ENCODE results near the gene SSBP2.
"Not testable (repeated sequence)": the region's sequence is repeated elsewhere in the genome, so short reads cannot be mapped to it uniquely, and the experiment has no call there.

The SSBP2 gene

DNA sequence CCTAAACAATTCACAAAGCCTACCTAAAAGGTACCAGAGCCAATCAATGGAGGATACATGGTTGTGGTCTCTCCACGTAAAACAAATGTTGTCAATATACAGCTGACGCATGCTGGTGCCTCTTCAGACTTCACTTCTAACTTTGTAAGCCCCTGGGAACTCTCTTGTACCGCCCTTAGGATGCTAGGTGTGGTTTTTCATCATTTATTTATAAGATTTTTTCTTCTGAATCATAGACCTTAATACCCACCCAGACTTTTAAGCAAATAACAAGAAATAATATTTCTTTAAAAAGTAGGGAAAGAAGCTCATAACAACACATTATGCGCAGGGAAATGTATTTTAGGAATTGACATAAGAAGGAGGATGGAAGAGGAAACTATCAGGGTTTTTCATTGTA lies 33.0 kb downstream of the SSBP2 start:
- TF ChIP-seq POLR2A (IDR thresholded peaks at IDR 0.05; ENCODE audit: extremely low read depth, insufficient read length), result no peak
- TF ChIP-seq, protein P1, sequence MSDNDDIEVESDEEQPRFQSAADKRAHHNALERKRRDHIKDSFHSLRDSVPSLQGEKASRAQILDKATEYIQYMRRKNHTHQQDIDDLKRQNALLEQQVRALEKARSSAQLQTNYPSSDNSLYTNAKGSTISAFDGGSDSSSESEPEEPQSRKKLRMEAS (IDR thresholded peaks at IDR 0.05; ENCODE audit: low read depth, low read length), result no peak
- TF ChIP-seq MYC (IDR thresholded peaks at IDR 0.05; ENCODE audit: low read depth, low read length), result no peak
- TF ChIP-seq, protein P2, sequence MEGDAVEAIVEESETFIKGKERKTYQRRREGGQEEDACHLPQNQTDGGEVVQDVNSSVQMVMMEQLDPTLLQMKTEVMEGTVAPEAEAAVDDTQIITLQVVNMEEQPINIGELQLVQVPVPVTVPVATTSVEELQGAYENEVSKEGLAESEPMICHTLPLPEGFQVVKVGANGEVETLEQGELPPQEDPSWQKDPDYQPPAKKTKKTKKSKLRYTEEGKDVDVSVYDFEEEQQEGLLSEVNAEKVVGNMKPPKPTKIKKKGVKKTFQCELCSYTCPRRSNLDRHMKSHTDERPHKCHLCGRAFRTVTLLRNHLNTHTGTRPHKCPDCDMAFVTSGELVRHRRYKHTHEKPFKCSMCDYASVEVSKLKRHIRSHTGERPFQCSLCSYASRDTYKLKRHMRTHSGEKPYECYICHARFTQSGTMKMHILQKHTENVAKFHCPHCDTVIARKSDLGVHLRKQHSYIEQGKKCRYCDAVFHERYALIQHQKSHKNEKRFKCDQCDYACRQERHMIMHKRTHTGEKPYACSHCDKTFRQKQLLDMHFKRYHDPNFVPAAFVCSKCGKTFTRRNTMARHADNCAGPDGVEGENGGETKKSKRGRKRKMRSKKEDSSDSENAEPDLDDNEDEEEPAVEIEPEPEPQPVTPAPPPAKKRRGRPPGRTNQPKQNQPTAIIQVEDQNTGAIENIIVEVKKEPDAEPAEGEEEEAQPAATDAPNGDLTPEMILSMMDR (IDR thresholded peaks at IDR 0.05; ENCODE audit: low read depth, low read length), result no peak
- DNase-seq (ENCODE audit: low read depth), result no peak
- H3K4me3 ChIP-seq (ENCODE audit: low read depth, low read length), result no peak overlapping the region

DNA sequence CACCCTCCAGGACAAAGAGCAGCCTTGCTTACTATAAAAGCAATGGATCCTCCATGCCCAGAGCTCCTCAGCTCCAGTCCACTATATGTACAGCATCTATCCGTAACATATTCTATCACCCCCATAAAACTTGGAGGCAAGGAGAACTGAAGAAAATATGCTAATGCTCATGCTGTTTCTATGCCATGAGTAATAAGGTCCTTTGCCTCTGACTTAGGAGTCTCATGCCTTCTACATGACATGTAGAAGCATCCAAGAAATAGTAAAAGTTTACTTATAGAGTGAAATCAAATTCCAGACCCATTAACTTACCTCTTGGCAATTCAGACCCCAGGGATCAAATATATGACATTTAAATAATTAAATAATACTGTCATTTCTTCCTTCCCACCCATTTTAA lies 33.7 kb downstream of the SSBP2 start:
- TF ChIP-seq POLR2A (IDR thresholded peaks at IDR 0.05; ENCODE audit: extremely low read depth, insufficient read length) (no peak), MYC (IDR thresholded peaks at IDR 0.05; ENCODE audit: low read depth, low read length) (no peak)
- TF ChIP-seq, protein P1 (IDR thresholded peaks at IDR 0.05; ENCODE audit: low read depth, low read length), result no peak
- TF ChIP-seq, protein P2 (IDR thresholded peaks at IDR 0.05; ENCODE audit: low read depth, low read length), result no peak
- no peak overlapping the region for H3K4me3 ChIP-seq (ENCODE audit: low read depth, low read length)
- DNase-seq (ENCODE audit: low read depth), result no peak

DNA sequence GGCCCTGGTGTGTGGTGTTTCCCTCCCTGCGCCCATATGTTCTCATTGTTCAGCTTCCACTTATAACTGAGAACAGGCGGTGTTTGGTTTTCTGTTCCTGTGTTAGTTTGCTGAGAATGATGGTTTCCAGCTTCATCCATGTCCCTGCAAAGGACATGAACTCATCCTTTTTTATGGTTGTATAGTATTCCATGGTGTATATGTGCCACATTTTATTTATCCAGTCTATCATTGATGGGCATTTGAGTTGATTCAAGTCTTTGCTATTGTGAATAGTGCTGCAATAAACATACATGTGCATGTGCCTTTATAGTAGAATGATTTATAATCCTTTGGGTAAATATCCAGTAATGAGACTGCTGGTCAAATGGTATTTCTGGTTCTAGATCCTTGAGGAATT lies 36.8 kb downstream of the SSBP2 start:
- not testable (repeated sequence) for H3K4me3 ChIP-seq (ENCODE audit: low read depth, low read length); DNase-seq (ENCODE audit: low read depth)

DNA sequence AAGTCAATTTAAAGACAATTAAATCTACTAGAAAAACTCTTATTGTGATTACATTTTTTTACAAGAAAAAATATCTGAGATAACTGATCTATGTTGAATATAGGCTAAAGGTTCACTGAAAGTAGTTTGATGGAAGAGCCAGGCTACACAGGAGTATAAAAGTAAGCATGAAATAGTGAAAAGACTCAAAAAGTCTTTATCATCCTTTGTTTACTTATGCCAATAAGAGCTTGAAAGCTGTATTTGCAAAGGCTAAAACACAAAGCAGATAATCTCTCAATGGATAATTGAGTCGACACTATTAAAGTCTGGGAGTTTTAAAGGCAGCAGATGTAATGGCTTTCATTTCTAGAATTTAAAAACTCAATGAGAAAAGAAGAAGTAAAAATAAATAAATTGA lies 42.0 kb downstream of the SSBP2 start:
- TF ChIP-seq POLR2A (IDR thresholded peaks at IDR 0.05; ENCODE audit: extremely low read depth, insufficient read length) (no peak), MYC (IDR thresholded peaks at IDR 0.05; ENCODE audit: low read depth, low read length) (no peak)
- TF ChIP-seq, protein P2 (IDR thresholded peaks at IDR 0.05; ENCODE audit: low read depth, low read length), result no peak
- TF ChIP-seq, protein P1 (IDR thresholded peaks at IDR 0.05; ENCODE audit: low read depth, low read length), result no peak

DNA sequence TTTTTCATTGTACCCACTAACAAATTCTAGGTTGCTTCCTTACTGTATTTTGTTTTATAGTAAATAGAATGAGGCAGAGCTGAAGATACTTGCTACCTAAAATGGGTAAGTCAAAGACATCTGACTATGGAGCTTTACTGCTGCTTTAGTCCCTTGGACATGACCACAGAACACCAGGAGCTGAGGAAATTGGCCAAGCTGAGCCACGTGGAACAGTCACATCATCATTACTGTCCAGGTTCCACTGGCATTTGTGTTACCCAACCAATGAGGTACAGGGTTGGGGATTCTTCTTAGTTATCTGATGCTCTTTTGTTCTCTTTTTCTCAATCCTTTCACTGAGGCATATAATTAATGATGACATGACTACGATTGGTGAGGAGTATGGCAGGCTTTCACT lies 47.1 kb downstream of the SSBP2 start:
- TF ChIP-seq, protein P2 (IDR thresholded peaks at IDR 0.05; ENCODE audit: low read depth, low read length), result no peak
- no peak for TF ChIP-seq POLR2A (IDR thresholded peaks at IDR 0.05; ENCODE audit: extremely low read depth, insufficient read length)
- TF ChIP-seq, protein P1 (IDR thresholded peaks at IDR 0.05; ENCODE audit: low read depth, low read length), result no peak
- TF ChIP-seq MYC (IDR thresholded peaks at IDR 0.05; ENCODE audit: low read depth, low read length), result no peak
- no peak for DNase-seq (ENCODE audit: low read depth)

More for the DNA sequence above, 42.0 kb downstream of the SSBP2 start:
- no peak for DNase-seq (ENCODE audit: low read depth)
- no peak overlapping the region for H3K4me3 ChIP-seq (ENCODE audit: low read depth, low read length)

DNA sequence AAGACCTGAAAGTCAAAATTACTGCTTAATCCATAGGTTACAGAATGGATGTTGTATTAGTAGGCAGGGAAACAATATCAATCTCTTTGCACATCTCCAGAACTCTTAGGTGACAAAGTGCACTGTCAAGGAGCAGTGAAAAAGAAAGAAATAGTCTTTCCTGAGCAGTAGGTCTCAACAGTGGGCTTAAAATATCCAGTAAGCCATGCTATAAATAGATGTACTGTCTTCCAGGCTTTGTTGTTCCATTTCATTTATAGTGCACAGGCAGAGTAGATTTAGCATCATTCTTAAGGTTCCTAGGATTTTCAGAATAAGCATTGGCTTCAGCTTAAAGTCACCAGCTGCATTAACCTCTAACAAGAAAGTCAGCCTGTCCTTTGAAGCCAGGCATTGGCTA lies 50.7 kb downstream of the SSBP2 start:
- no peak overlapping the region for H3K4me3 ChIP-seq (ENCODE audit: low read depth, low read length)
- no peak for DNase-seq (ENCODE audit: low read depth)
- TF ChIP-seq, protein P2 (IDR thresholded peaks at IDR 0.05; ENCODE audit: low read depth, low read length), result no peak
- TF ChIP-seq, protein P1 (IDR thresholded peaks at IDR 0.05; ENCODE audit: low read depth, low read length), result no peak
- no peak for TF ChIP-seq MYC (IDR thresholded peaks at IDR 0.05; ENCODE audit: low read depth, low read length)

More for the DNA sequence above, 47.1 kb downstream of the SSBP2 start:
- H3K4me3 ChIP-seq (ENCODE audit: low read depth, low read length), result no peak overlapping the region
